Measurements from ENCODE around the gene DCXR.

DCXR gene

DNA sequence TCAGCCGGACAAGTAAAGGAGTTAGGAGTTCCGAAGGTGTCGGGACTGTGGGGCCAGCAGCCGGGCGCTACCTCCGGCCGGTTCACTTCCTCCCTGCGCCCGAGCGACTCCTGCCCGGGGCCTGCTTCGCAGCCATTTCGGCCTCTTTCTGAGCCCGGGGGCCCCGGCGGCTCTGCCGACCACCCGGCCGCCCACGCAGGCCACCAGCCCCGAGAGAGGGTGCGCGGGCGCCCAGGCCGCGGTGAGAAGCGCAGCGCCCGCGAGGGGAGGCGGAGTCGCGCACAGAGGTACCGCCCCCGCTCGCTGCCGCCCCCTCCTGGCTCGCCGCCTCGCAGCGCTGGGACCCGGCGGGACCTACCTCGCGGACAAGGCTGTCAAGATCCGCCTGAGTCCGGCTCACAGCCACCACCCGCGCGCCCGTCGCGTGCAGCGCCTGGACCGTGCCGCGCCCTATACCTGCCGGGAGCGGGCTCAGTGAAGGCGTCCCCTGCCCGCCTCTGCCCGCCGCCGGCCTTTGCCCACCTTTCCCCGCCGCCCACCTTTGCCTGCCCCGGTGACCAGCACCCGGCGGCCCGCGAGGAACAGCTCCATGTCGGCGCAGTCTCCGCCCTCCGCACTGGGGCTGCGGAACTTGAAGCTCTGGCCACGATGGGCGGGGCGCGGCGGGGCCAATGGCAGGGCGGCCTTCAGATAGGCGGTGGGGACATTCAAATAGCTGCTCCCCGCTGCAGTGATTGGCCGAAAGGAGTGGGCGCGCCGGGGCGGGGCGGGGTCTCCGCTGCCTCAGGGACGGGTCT, at the start of gene DCXR (continued):
- TF ChIP-seq ZNF133 (tag by site-specific recombination; IDR thresholded peaks at IDR 0.05) (no peak), ZBTB20 (tag by site-specific recombination; IDR thresholded peaks at IDR 0.05) (peak; percentile 37; the same call in 1 of the 2 replicates), ZNF394 (tag by site-specific recombination; IDR thresholded peaks at IDR 0.05; ENCODE audit: borderline replicate concordance) (no peak; the same call in 1 of the 2 replicates), ZNF707 (tag by site-specific recombination; IDR thresholded peaks at IDR 0.05) (no peak), ZNF354C (tag by site-specific recombination; IDR thresholded peaks at IDR 0.05; ENCODE audit: borderline replicate concordance, low read depth) (no peak), ZBTB21 (tag by site-specific recombination; IDR thresholded peaks at IDR 0.05) (no peak), SCRT2 (tag by site-specific recombination; IDR thresholded peaks at IDR 0.05) (no peak), ZNF843 (tag by site-specific recombination; IDR thresholded peaks at IDR 0.05) (peak; percentile 62; the same call in 1 of the 2 replicates), EGR2 (tag by site-specific recombination; IDR thresholded peaks at IDR 0.05; ENCODE audit: low read depth) (peak; percentile 90), ZFP37 (tag by site-specific recombination; IDR thresholded peaks at IDR 0.05) (no peak), ZXDB (tag by site-specific recombination; IDR thresholded peaks at IDR 0.05) (no peak), ZNF23 (tag by site-specific recombination; IDR thresholded peaks at IDR 0.05; ENCODE audit: borderline replicate concordance) (no peak), KLF7 (tag by site-specific recombination; IDR thresholded peaks at IDR 0.05; ENCODE audit: borderline replicate concordance) (no peak; the same call in 1 of the 2 replicates), ZFHX2 (tag by site-specific recombination; conservative IDR thresholded peaks at IDR 0.05) (peak; percentile 97), KLF1 (tag by site-specific recombination; IDR thresholded peaks at IDR 0.05) (peak; percentile 85), ZNF571 (tag by site-specific recombination; IDR thresholded peaks at IDR 0.05) (no peak), ZNF585B (tag by site-specific recombination; IDR thresholded peaks at IDR 0.05) (no peak; the same call in 1 of the 2 replicates), OVOL3 (tag by site-specific recombination; IDR thresholded peaks at IDR 0.05) (no peak), ZNF175 (tag by site-specific recombination; IDR thresholded peaks at IDR 0.05) (no peak)
- TF ChIP-seq, protein P1, sequence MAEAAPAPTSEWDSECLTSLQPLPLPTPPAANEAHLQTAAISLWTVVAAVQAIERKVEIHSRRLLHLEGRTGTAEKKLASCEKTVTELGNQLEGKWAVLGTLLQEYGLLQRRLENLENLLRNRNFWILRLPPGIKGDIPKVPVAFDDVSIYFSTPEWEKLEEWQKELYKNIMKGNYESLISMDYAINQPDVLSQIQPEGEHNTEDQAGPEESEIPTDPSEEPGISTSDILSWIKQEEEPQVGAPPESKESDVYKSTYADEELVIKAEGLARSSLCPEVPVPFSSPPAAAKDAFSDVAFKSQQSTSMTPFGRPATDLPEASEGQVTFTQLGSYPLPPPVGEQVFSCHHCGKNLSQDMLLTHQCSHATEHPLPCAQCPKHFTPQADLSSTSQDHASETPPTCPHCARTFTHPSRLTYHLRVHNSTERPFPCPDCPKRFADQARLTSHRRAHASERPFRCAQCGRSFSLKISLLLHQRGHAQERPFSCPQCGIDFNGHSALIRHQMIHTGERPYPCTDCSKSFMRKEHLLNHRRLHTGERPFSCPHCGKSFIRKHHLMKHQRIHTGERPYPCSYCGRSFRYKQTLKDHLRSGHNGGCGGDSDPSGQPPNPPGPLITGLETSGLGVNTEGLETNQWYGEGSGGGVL (tag by site-specific recombination; IDR thresholded peaks at IDR 0.05), result peak; percentile 20; the same call in 1 of the 2 replicates
- TF ChIP-seq, protein P2, sequence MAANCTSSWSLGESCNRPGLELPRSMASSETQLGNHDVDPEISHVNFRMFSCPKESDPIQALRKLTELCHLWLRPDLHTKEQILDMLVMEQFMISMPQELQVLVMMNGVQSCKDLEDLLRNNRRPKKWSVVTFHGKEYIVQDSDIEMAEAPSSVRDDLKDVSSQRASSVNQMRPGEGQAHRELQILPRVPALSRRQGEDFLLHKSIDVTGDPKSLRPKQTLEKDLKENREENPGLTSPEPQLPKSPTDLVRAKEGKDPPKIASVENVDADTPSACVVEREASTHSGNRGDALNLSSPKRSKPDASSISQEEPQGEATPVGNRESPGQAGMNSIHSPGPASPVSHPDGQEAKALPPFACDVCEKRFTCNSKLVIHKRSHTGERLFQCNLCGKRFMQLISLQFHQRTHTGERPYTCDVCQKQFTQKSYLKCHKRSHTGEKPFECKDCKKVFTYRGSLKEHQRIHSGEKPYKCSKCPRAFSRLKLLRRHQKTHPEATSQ (tag by site-specific recombination; IDR thresholded peaks at IDR 0.05), result peak; percentile 89; the same call in 1 of the 2 replicates
- TF ChIP-seq, protein P3, sequence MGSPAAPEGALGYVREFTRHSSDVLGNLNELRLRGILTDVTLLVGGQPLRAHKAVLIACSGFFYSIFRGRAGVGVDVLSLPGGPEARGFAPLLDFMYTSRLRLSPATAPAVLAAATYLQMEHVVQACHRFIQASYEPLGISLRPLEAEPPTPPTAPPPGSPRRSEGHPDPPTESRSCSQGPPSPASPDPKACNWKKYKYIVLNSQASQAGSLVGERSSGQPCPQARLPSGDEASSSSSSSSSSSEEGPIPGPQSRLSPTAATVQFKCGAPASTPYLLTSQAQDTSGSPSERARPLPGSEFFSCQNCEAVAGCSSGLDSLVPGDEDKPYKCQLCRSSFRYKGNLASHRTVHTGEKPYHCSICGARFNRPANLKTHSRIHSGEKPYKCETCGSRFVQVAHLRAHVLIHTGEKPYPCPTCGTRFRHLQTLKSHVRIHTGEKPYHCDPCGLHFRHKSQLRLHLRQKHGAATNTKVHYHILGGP (tag by site-specific recombination; IDR thresholded peaks at IDR 0.05), result no peak
- TF ChIP-seq, protein P4, sequence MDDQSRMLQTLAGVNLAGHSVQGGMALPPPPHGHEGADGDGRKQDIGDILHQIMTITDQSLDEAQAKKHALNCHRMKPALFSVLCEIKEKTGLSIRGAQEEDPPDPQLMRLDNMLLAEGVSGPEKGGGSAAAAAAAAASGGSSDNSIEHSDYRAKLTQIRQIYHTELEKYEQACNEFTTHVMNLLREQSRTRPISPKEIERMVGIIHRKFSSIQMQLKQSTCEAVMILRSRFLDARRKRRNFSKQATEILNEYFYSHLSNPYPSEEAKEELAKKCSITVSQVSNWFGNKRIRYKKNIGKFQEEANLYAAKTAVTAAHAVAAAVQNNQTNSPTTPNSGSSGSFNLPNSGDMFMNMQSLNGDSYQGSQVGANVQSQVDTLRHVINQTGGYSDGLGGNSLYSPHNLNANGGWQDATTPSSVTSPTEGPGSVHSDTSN (CRISPR knock-in tag; IDR thresholded peaks at IDR 0.05), result peak; percentile 87; the same call in 1 of the 2 replicates
- TF ChIP-seq, protein P5, sequence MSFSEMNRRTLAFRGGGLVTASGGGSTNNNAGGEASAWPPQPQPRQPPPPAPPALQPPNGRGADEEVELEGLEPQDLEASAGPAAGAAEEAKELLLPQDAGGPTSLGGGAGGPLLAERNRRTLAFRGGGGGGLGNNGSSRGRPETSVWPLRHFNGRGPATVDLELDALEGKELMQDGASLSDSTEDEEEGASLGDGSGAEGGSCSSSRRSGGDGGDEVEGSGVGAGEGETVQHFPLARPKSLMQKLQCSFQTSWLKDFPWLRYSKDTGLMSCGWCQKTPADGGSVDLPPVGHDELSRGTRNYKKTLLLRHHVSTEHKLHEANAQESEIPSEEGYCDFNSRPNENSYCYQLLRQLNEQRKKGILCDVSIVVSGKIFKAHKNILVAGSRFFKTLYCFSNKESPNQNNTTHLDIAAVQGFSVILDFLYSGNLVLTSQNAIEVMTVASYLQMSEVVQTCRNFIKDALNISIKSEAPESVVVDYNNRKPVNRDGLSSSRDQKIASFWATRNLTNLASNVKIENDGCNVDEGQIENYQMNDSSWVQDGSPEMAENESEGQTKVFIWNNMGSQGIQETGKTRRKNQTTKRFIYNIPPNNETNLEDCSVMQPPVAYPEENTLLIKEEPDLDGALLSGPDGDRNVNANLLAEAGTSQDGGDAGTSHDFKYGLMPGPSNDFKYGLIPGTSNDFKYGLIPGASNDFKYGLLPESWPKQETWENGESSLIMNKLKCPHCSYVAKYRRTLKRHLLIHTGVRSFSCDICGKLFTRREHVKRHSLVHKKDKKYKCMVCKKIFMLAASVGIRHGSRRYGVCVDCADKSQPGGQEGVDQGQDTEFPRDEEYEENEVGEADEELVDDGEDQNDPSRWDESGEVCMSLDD (tag by site-specific recombination; IDR thresholded peaks at IDR 0.05), result no peak
- TF ChIP-seq, protein P6, sequence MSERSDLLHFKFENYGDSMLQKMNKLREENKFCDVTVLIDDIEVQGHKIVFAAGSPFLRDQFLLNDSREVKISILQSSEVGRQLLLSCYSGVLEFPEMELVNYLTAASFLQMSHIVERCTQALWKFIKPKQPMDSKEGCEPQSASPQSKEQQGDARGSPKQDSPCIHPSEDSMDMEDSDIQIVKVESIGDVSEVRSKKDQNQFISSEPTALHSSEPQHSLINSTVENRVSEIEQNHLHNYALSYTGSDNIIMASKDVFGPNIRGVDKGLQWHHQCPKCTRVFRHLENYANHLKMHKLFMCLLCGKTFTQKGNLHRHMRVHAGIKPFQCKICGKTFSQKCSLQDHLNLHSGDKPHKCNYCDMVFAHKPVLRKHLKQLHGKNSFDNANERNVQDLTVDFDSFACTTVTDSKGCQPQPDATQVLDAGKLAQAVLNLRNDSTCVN (tag by site-specific recombination; optimal IDR thresholded peaks at IDR 0.05), result peak; percentile 97
- TF ChIP-seq, protein P7, sequence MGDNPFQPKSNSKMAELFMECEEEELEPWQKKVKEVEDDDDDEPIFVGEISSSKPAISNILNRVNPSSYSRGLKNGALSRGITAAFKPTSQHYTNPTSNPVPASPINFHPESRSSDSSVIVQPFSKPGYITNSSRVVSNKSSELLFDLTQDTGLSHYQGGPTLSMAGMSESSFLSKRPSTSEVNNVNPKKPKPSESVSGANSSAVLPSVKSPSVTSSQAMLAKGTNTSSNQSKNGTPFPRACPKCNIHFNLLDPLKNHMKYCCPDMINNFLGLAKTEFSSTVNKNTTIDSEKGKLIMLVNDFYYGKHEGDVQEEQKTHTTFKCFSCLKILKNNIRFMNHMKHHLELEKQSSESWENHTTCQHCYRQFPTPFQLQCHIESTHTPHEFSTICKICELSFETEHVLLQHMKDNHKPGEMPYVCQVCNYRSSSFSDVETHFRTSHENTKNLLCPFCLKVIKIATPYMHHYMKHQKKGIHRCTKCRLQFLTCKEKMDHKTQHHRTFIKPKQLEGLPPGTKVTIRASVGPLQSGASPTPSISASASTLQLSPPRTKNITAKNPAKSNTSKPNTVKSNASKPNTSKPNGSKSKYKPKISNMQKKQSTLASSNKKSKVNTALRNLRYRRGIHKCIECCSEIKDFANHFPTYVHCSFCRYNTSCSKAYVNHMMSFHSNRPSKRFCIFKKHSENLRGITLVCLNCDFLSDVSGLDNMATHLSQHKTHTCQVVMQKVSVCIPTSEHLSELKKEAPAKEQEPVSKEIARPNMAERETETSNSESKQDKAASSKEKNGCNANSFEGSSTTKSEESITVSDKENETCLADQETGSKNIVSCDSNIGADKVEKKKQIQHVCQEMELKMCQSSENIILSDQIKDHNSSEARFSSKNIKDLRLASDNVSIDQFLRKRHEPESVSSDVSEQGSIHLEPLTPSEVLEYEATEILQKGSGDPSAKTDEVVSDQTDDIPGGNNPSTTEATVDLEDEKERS (tag by site-specific recombination; IDR thresholded peaks at IDR 0.05), result no peak
